ENCODE measurements around the gene ADAT3.
A peak's percentile ranks its signal among the peaks of the same experiment; 100 is the strongest.

Gene ADAT3

GRCh38 chr19:1905110-1905862 is at the start of gene ADAT3, which contains the start of gene SCAMP4 (continued):
- TF ChIP-seq ZFP69B (tag by site-specific recombination; IDR thresholded peaks at IDR 0.05): no peak
- TF ChIP-seq ZNF132 (tag by site-specific recombination; IDR thresholded peaks at IDR 0.05; ENCODE audit: borderline replicate concordance): no peak
- TF ChIP-seq, protein P1, sequence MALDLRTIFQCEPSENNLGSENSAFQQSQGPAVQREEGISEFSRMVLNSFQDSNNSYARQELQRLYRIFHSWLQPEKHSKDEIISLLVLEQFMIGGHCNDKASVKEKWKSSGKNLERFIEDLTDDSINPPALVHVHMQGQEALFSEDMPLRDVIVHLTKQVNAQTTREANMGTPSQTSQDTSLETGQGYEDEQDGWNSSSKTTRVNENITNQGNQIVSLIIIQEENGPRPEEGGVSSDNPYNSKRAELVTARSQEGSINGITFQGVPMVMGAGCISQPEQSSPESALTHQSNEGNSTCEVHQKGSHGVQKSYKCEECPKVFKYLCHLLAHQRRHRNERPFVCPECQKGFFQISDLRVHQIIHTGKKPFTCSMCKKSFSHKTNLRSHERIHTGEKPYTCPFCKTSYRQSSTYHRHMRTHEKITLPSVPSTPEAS (tag by site-specific recombination; IDR thresholded peaks at IDR 0.05): no peak; the same call in 1 of the 2 replicates
- no peak for TF ChIP-seq ZNF639 (tag by site-specific recombination; IDR thresholded peaks at IDR 0.05)
- TF ChIP-seq ZNF623 (tag by site-specific recombination; IDR thresholded peaks at IDR 0.05): no peak
- TF ChIP-seq ZNF239 (tag by site-specific recombination; IDR thresholded peaks at IDR 0.05): no peak
- no peak for TF ChIP-seq ZNF621 (tag by site-specific recombination; IDR thresholded peaks at IDR 0.05)
- no peak for TF ChIP-seq ZNF560 (tag by site-specific recombination; IDR thresholded peaks at IDR 0.05; ENCODE audit: borderline replicate concordance)
- TF ChIP-seq ZNF658 (tag by site-specific recombination; IDR thresholded peaks at IDR 0.05): no peak
- TF ChIP-seq ZBTB1 (tag by site-specific recombination; IDR thresholded peaks at IDR 0.05): no peak
- TF ChIP-seq ZNF677 (tag by site-specific recombination; IDR thresholded peaks at IDR 0.05): no peak
- TF ChIP-seq ZNF530 (tag by site-specific recombination; IDR thresholded peaks at IDR 0.05; ENCODE audit: low read depth): no peak
- 0 out of 2 replicates have a peak, but pooled peaks have one; percentile 18 for TF ChIP-seq ZNF394 (tag by site-specific recombination; IDR thresholded peaks at IDR 0.05; ENCODE audit: borderline replicate concordance)
- TF ChIP-seq ZNF248 (tag by site-specific recombination; IDR thresholded peaks at IDR 0.05): no peak
- TF ChIP-seq ZNF664 (tag by site-specific recombination; IDR thresholded peaks at IDR 0.05): no peak
- TF ChIP-seq ZNF626 (tag by site-specific recombination; IDR thresholded peaks at IDR 0.05): no peak
- TF ChIP-seq, protein P2, sequence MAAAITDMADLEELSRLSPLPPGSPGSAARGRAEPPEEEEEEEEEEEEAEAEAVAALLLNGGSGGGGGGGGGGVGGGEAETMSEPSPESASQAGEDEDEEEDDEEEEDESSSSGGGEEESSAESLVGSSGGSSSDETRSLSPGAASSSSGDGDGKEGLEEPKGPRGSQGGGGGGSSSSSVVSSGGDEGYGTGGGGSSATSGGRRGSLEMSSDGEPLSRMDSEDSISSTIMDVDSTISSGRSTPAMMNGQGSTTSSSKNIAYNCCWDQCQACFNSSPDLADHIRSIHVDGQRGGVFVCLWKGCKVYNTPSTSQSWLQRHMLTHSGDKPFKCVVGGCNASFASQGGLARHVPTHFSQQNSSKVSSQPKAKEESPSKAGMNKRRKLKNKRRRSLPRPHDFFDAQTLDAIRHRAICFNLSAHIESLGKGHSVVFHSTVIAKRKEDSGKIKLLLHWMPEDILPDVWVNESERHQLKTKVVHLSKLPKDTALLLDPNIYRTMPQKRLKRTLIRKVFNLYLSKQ (tag by site-specific recombination; IDR thresholded peaks at IDR 0.05; ENCODE audit: borderline replicate concordance): no peak
- no peak for TF ChIP-seq MZF1 (tag by site-specific recombination; IDR thresholded peaks at IDR 0.05; ENCODE audit: borderline replicate concordance)
- peak; percentile 94 for TF ChIP-seq SP2 (tag by site-specific recombination; IDR thresholded peaks at IDR 0.05)
- no peak for TF ChIP-seq ZFP37 (tag by site-specific recombination; IDR thresholded peaks at IDR 0.05)
- no peak for TF ChIP-seq ZNF529 (tag by site-specific recombination; IDR thresholded peaks at IDR 0.05; ENCODE audit: insufficient replicate concordance)
- TF ChIP-seq RBAK (tag by site-specific recombination; IDR thresholded peaks at IDR 0.05): no peak
- no peak for TF ChIP-seq ZNF18 (tag by site-specific recombination; IDR thresholded peaks at IDR 0.05)
- TF ChIP-seq ZEB2 (tag by site-specific recombination; IDR thresholded peaks at IDR 0.05): peak; percentile 89
- TF ChIP-seq ZNF544 (tag by site-specific recombination; IDR thresholded peaks at IDR 0.05): no peak
- TF ChIP-seq PATZ1 (tag by site-specific recombination; IDR thresholded peaks at IDR 0.05): peak; percentile 66
- TF ChIP-seq ZNF274 (IDR thresholded peaks at IDR 0.05; ENCODE audit: low read length): no peak
- no peak for TF ChIP-seq ZNF274 (tag by site-specific recombination; IDR thresholded peaks at IDR 0.05; ENCODE audit: borderline replicate concordance)
- TF ChIP-seq ZNF580 (tag by site-specific recombination; IDR thresholded peaks at IDR 0.05): peak; percentile 63; the same call in 1 of the 2 replicates
- no peak for TF ChIP-seq ZNF155 (tag by site-specific recombination; IDR thresholded peaks at IDR 0.05)
- TF ChIP-seq ZNF558 (tag by site-specific recombination; IDR thresholded peaks at IDR 0.05): no peak
- no peak for TF ChIP-seq REPIN1 (tag by site-specific recombination; IDR thresholded peaks at IDR 0.05; ENCODE audit: low read depth)
- no peak for TF ChIP-seq ZNF548 (tag by site-specific recombination; IDR thresholded peaks at IDR 0.05)
